Neural progenitor cell (in vitro differentiated cells): Measurements from ENCODE around the gene LRRC8D.

Experiments
- EZH2phosphoT487 ChIP-seq: fragments of 200-600 bp; sonication (generic); IDR thresholded peaks from 2 replicates; pipeline ENCODE4 v1.6.1; 2017; ENCODE audit warnings: antibody characterized with exemption
- TF ChIP-seq, protein P1 (sequence below): fragments of 200-600 bp; sonication (generic); IDR thresholded peaks from 2 replicates; pipeline ENCODE4 v1.5.1; 2017; ENCODE audit warnings: antibody characterized with exemption, mild to moderate bottlenecking

DNA sequence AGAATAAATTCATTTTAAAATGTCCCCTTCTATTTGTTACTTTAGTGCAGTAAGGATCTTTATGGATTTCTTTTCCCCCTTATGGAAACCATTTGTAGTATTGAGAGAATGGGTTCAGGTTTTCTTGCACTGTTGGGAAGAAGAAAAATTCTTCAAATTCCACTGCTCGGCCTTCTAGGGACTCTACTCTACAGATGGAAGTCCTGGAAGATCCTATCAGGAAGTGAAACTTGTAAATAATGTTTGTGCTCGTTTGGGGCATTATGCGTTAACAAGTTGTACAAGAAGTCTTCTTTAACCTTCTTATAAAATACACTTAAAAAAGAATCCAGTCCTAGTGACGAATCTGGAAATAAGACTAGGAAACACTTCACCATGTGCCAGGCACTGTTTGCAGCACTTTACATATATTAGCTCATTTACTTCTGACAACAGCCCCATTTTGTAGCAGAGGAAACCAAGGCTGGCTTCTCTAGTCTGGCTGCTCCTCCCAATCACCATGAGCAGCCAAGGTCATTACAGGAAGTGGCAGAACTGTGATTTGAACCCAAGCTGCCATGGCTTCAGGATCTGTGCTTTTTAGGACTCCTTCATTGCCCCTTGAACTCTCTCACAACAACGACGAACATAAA lies 11.8 kb downstream of the LRRC8D start:
- TF ChIP-seq, protein P1, sequence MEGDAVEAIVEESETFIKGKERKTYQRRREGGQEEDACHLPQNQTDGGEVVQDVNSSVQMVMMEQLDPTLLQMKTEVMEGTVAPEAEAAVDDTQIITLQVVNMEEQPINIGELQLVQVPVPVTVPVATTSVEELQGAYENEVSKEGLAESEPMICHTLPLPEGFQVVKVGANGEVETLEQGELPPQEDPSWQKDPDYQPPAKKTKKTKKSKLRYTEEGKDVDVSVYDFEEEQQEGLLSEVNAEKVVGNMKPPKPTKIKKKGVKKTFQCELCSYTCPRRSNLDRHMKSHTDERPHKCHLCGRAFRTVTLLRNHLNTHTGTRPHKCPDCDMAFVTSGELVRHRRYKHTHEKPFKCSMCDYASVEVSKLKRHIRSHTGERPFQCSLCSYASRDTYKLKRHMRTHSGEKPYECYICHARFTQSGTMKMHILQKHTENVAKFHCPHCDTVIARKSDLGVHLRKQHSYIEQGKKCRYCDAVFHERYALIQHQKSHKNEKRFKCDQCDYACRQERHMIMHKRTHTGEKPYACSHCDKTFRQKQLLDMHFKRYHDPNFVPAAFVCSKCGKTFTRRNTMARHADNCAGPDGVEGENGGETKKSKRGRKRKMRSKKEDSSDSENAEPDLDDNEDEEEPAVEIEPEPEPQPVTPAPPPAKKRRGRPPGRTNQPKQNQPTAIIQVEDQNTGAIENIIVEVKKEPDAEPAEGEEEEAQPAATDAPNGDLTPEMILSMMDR = no peak
- no peak for TF ChIP-seq EZH2phosphoT487
